Neural cell (in vitro differentiated cells): ENCODE results near the gene WBP1.
"Not testable (repeated sequence)": the region's sequence is repeated elsewhere in the genome, so short reads cannot be mapped to it uniquely, and the experiment has no call there.

ENCODE experiments used
- EP300 ChIP-seq: fragments of 450-650 bp; conservative IDR thresholded peaks from 2 replicates; pipeline ENCODE4 v1.6.1; 2014; ENCODE audit warnings: antibody characterized with exemption, mild to moderate bottlenecking, moderate library complexity; ENCODE audit not compliant: poor library complexity, severe bottlenecking
- EZH2 ChIP-seq: fragments of 200-600, 300-800 bp; shearing (Covaris generic), sonication (generic); IDR thresholded peaks from 2 replicates; pipeline ENCODE4 v1.6.1; 2014; ENCODE audit warnings: antibody characterized with exemption, low read length, borderline replicate concordance, mild to moderate bottlenecking; ENCODE audit not compliant: insufficient read depth, poor library complexity, severe bottlenecking
- POLR2AphosphoS5 ChIP-seq: IDR thresholded peaks from 2 replicates; pipeline ENCODE4 v1.6.1; 2012
- TF ChIP-seq, protein P1 (sequence below): fragments of 450-650 bp; IDR thresholded peaks from 2 replicates; pipeline ENCODE4 v1.5.1; 2014; ENCODE audit warnings: antibody characterized with exemption, mild to moderate bottlenecking, moderate library complexity; ENCODE audit not compliant: poor library complexity, severe bottlenecking
- TF ChIP-seq, protein P2 (sequence below): IDR thresholded peaks from 2 replicates; pipeline ENCODE4 v1.6.1; 2012; ENCODE audit warnings: borderline replicate concordance

- TF ChIP-seq, protein P1, sequence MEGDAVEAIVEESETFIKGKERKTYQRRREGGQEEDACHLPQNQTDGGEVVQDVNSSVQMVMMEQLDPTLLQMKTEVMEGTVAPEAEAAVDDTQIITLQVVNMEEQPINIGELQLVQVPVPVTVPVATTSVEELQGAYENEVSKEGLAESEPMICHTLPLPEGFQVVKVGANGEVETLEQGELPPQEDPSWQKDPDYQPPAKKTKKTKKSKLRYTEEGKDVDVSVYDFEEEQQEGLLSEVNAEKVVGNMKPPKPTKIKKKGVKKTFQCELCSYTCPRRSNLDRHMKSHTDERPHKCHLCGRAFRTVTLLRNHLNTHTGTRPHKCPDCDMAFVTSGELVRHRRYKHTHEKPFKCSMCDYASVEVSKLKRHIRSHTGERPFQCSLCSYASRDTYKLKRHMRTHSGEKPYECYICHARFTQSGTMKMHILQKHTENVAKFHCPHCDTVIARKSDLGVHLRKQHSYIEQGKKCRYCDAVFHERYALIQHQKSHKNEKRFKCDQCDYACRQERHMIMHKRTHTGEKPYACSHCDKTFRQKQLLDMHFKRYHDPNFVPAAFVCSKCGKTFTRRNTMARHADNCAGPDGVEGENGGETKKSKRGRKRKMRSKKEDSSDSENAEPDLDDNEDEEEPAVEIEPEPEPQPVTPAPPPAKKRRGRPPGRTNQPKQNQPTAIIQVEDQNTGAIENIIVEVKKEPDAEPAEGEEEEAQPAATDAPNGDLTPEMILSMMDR: not testable (repeated sequence)
- TF ChIP-seq EP300, POLR2AphosphoS5, EZH2: not testable (repeated sequence)
- TF ChIP-seq, protein P2, sequence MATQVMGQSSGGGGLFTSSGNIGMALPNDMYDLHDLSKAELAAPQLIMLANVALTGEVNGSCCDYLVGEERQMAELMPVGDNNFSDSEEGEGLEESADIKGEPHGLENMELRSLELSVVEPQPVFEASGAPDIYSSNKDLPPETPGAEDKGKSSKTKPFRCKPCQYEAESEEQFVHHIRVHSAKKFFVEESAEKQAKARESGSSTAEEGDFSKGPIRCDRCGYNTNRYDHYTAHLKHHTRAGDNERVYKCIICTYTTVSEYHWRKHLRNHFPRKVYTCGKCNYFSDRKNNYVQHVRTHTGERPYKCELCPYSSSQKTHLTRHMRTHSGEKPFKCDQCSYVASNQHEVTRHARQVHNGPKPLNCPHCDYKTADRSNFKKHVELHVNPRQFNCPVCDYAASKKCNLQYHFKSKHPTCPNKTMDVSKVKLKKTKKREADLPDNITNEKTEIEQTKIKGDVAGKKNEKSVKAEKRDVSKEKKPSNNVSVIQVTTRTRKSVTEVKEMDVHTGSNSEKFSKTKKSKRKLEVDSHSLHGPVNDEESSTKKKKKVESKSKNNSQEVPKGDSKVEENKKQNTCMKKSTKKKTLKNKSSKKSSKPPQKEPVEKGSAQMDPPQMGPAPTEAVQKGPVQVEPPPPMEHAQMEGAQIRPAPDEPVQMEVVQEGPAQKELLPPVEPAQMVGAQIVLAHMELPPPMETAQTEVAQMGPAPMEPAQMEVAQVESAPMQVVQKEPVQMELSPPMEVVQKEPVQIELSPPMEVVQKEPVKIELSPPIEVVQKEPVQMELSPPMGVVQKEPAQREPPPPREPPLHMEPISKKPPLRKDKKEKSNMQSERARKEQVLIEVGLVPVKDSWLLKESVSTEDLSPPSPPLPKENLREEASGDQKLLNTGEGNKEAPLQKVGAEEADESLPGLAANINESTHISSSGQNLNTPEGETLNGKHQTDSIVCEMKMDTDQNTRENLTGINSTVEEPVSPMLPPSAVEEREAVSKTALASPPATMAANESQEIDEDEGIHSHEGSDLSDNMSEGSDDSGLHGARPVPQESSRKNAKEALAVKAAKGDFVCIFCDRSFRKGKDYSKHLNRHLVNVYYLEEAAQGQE: not testable (repeated sequence)
Observed at GRCh38 chr2:74442483-74443297, 15.5 kb upstream of the WBP1 start.
